ENCODE results near the gene GFPT1. TPM values are rescaled to one million over a fixed set of nuclear protein-coding genes. Genes with fewer than 3 reads are reported as not detected.

GFPT1 gene
- total RNA-seq, 1 donor from 2014 or later, result 52.7 TPM

DNA sequence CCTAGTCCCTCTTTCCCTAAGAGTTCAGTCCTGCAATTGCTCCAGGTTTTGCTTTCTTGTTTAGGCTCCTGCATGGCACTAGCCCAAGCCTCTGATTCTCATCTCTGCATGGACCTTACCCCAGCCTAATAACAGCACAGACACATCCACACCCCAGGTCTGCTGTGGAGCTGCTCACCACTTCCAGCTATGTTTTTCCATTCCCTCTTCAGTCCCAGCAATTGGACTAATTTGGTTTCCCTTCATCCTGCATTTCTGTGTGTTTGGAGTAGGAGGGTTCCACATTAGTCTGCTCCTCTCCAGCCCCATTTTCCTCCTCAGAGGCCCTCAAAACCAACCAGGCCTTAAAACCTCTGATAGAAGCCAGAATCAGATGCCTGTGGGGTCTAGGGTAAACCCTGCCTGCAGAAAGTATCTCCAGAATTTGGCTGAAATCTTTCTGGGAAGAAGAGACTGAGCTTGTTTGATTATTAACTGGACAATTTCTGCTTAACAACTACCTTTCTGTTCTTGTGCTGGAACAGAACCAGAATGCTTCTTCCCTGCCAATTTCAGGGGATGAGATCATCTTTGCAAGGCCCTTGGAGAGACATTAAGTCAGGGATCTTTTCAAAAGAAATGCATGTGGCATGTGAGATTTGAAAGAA, 95.9 kb downstream of the GFPT1 start:
- TF ChIP-seq CTCF (IDR thresholded peaks at IDR 0.05; ENCODE audit: unreplicated experiment), result no peak
- no peaks in the 10 kb centered on the region for H3K36me3 Mint-ChIP-seq
- H3K4me1 Mint-ChIP-seq, result peaks cover 4% of the 10 kb centered on the region
- H3K27me3 Mint-ChIP-seq (ENCODE audit: low read depth), result no peaks in the 10 kb centered on the region
- DNase-seq (ENCODE audit: low spot score in 2 of 2, unreplicated experiment in 2 of 2), result no peak
- H3K4me3 Mint-ChIP-seq, result no peak overlapping the region
- H3K9me3 Mint-ChIP-seq, result no peaks in the 10 kb centered on the region
- no peak overlapping the region for H3K27ac Mint-ChIP-seq

- no peak for TF ChIP-seq CTCF (IDR thresholded peaks at IDR 0.05; ENCODE audit: unreplicated experiment)
- H3K4me1 Mint-ChIP-seq, result peaks cover 4% of the 10 kb centered on the region
- no peaks in the 10 kb centered on the region for H3K36me3 Mint-ChIP-seq
- no peak for DNase-seq (ENCODE audit: low spot score in 2 of 2, unreplicated experiment in 2 of 2)
- no peaks in the 10 kb centered on the region for H3K27me3 Mint-ChIP-seq (ENCODE audit: low read depth)
- H3K27ac Mint-ChIP-seq, result no peak overlapping the region
- H3K9me3 Mint-ChIP-seq, result no peaks in the 10 kb centered on the region
- H3K4me3 Mint-ChIP-seq, result no peak overlapping the region
Measured at GRCh38 chr2:69288429-69288828, 98.6 kb downstream of the GFPT1 start.

GRCh38 chr2:69287544-69287943, 99.5 kb downstream of the GFPT1 start:
- TF ChIP-seq CTCF (IDR thresholded peaks at IDR 0.05; ENCODE audit: unreplicated experiment), result no peak
- H3K9me3 Mint-ChIP-seq, result no peaks in the 10 kb centered on the region
- no peak for DNase-seq (ENCODE audit: low spot score in 2 of 2, unreplicated experiment in 2 of 2)
- no peaks in the 10 kb centered on the region for H3K27me3 Mint-ChIP-seq (ENCODE audit: low read depth)
- H3K4me1 Mint-ChIP-seq, result peaks cover 4% of the 10 kb centered on the region
- no peak overlapping the region for H3K27ac Mint-ChIP-seq
- no peak overlapping the region for H3K4me3 Mint-ChIP-seq
- no peaks in the 10 kb centered on the region for H3K36me3 Mint-ChIP-seq

GRCh38 chr2:69285379-69285894, 101.6 kb downstream of the GFPT1 start:
- Mint-ChIP-seq H3K27ac (no peak overlapping the region), H3K9me3 (no peaks in the 10 kb centered on the region), H3K4me1 (no peaks in the 10 kb centered on the region), H3K36me3 (no peaks in the 10 kb centered on the region), H3K4me3 (no peak overlapping the region), H3K27me3 (ENCODE audit: low read depth) (no peaks in the 10 kb centered on the region)
- no peak for DNase-seq (ENCODE audit: low spot score in 2 of 2, unreplicated experiment in 2 of 2)
- TF ChIP-seq CTCF (IDR thresholded peaks at IDR 0.05; ENCODE audit: unreplicated experiment), result no peak

GRCh38 chr2:69280796-69281412, 106.1 kb downstream of the GFPT1 start:
- H3K4me1 Mint-ChIP-seq, result peaks cover 5% of the 10 kb centered on the region
- no peaks in the 10 kb centered on the region for H3K9me3 Mint-ChIP-seq
- no peak for DNase-seq (ENCODE audit: low spot score in 2 of 2, unreplicated experiment in 2 of 2)
- H3K36me3 Mint-ChIP-seq, result no peaks in the 10 kb centered on the region
- no peak overlapping the region for H3K4me3 Mint-ChIP-seq
- TF ChIP-seq CTCF (IDR thresholded peaks at IDR 0.05; ENCODE audit: unreplicated experiment), result no peak
- H3K27ac Mint-ChIP-seq, result no peak overlapping the region
- peaks cover 4% of the 10 kb centered on the region for H3K27me3 Mint-ChIP-seq (ENCODE audit: low read depth)

Measured in mesothelial cell of epicardium (in vitro differentiated cells).